ENCODE results near the gene NUAK2. TPM values are rescaled to one million over a fixed set of nuclear protein-coding genes. Genes with fewer than 3 reads are reported as not detected.

The NUAK2 gene
- total and polyA plus RNA-seq, 9 donors, result 1.2 to 53.2 (median 3.2) TPM

DNA sequence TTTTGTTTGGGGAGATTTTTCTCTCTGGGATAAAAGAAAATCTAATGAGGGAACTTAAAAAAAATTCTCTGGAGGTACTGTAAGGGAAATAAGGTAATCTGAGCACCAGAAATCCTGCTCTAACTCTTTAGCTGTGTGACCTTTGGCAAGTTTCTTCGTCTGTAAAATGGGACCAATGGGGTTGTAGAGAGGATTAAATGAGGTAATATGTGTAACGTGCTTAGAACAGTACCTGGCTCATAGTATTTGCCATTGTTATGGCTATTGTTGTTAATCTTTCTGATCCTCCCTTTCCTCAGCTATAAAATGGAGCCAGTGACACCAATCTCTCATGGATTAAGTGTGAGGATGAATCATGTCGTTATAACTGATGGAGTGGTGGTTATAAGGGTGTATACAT, 36.0 kb upstream of the NUAK2 start:
- no peak for TF ChIP-seq POLR2A (IDR thresholded peaks at IDR 0.05)
- TF ChIP-seq EP300 (IDR thresholded peaks at IDR 0.05), result no peak
- DNase-seq, result no peak
- Histone ChIP-seq H3K4me3 (no peak overlapping the region), H3K27ac (peak overlapping the region; percentile 42 to 84), H3K36me3 (no peaks in the 10 kb centered on the region), H3K27me3 (no peaks in the 10 kb centered on the region), H3K4me1 (ENCODE audit: insufficient read depth) (peaks cover 20% of the 10 kb centered on the region), H3K9me3 (no peaks in the 10 kb centered on the region)
- 33 to 47% (median 37%) methylated on average over 3 of the region's 3 CpGs for WGBS, 3 donors
- intact Hi-C loops (cut with DNase I), result loop anchor here in 3 of 4 donors (5.0 to 10.0 kb wide), 3 partner anchors 77 to 130 kb away; no protein-coding TSS in a partner anchor

DNA sequence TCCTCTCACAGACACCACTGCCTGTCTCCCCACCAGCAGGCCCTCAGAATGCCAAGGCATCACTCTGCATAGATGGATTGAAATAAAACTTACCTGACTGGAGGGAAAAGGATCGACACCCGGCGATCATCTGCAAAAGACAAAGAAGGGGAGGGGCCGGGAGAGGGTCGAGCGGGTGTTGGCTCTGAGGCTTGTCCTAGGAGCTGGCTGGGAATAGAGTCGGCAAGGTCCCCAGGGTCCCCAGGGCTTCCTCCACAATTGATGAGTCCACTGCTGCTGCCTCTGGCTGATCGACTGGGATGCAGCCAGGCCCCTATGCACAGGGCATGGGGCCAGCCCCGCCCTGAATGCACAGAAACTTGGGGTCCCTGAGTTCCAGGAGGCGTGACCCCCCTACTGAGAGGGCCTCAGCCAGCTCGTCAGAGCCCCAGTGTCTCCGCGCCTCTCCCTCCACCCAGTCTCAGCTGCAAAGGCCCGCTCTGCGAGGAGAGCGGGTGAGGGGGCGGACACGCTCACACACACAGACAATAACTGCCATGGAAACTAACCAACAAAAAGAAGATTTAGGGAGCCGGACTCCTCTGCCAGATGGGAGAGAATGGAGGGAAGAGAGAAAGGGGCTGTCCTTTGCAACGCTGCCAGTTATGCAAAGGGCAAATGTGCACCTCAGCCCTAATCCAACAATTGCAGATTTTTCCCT, 35.0 kb upstream of the NUAK2 start, which contains the start of gene KLHDC8A:
KLHDC8A (minus strand) TSS at position 483 of the 700 bp plus-strand sequence. CDS start 13,318 bp downstream, outside the sequence.
- H3K27ac ChIP-seq, result peak within 1 kb of the TSS; percentile 42 to 84
- H3K4me3 ChIP-seq, result peak within 1 kb of the TSS; percentile 46
- no peaks in the 10 kb centered on the region for H3K9me3 ChIP-seq
- no peaks in the 10 kb centered on the region for H3K27me3 ChIP-seq
- DNase-seq, result peak; percentile 76 to 81 (median 78)
- peaks cover 19% of the 10 kb centered on the region for H3K4me1 ChIP-seq (ENCODE audit: insufficient read depth)
- WGBS, 3 donors, result 5 to 18% (median 7%) methylated on average over 19 to 20 of the region's 20 CpGs
- no peaks in the 10 kb centered on the region for H3K36me3 ChIP-seq
- TF ChIP-seq POLR2A (IDR thresholded peaks at IDR 0.05), result peak; percentile 50
- no peak for TF ChIP-seq EP300 (IDR thresholded peaks at IDR 0.05)
- TF ChIP-seq, protein P1, sequence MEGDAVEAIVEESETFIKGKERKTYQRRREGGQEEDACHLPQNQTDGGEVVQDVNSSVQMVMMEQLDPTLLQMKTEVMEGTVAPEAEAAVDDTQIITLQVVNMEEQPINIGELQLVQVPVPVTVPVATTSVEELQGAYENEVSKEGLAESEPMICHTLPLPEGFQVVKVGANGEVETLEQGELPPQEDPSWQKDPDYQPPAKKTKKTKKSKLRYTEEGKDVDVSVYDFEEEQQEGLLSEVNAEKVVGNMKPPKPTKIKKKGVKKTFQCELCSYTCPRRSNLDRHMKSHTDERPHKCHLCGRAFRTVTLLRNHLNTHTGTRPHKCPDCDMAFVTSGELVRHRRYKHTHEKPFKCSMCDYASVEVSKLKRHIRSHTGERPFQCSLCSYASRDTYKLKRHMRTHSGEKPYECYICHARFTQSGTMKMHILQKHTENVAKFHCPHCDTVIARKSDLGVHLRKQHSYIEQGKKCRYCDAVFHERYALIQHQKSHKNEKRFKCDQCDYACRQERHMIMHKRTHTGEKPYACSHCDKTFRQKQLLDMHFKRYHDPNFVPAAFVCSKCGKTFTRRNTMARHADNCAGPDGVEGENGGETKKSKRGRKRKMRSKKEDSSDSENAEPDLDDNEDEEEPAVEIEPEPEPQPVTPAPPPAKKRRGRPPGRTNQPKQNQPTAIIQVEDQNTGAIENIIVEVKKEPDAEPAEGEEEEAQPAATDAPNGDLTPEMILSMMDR (IDR thresholded peaks at IDR 0.05), result no peak
- intact Hi-C loops (cut with DNase I), result loop anchor here in 3 of 4 donors (5.0 to 10.0 kb wide), 3 partner anchors 78 to 131 kb away; no protein-coding TSS in a partner anchor

DNA sequence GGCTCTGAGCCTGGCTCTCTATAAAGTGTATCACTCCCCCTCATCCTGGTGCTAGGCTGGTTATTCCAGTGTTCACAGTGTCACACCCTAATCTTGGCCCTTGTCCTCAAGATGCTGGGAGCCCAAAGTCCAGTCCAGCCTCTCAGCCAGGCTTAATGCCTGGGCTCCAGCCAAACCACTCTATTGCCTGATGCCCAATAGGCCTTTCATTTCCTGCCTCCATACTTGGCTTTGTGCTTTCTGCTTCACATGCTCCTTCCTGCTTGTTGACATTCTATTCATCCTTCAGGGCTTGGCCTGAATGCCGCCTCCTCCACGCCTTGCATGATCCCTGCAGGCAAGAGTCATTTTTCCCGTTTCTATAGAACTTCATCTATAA, 33.5 kb upstream of the NUAK2 start:
- 8 to 23% (median 14%) methylated on average over 3 of the region's 3 CpGs for WGBS, 3 donors
- Histone ChIP-seq H3K27me3 (no peaks in the 10 kb centered on the region), H3K9me3 (no peaks in the 10 kb centered on the region), H3K4me3 (peak overlapping the region; percentile 46), H3K4me1 (ENCODE audit: insufficient read depth) (peaks cover 10% of the 10 kb centered on the region), H3K36me3 (no peaks in the 10 kb centered on the region), H3K27ac (peak overlapping the region in 1 of 2 donors; percentile 84)
- peak in 2 of 5 donors; percentile 65 for DNase-seq
- TF ChIP-seq, protein P1 (IDR thresholded peaks at IDR 0.05), result no peak
- no peak for TF ChIP-seq POLR2A (IDR thresholded peaks at IDR 0.05)
- TF ChIP-seq EP300 (IDR thresholded peaks at IDR 0.05), result no peak
- intact Hi-C loops (cut with DNase I), result loop anchor here in 3 of 4 donors (5.0 to 10.0 kb wide), 3 partner anchors 80 to 132 kb away; no protein-coding TSS in a partner anchor

DNA sequence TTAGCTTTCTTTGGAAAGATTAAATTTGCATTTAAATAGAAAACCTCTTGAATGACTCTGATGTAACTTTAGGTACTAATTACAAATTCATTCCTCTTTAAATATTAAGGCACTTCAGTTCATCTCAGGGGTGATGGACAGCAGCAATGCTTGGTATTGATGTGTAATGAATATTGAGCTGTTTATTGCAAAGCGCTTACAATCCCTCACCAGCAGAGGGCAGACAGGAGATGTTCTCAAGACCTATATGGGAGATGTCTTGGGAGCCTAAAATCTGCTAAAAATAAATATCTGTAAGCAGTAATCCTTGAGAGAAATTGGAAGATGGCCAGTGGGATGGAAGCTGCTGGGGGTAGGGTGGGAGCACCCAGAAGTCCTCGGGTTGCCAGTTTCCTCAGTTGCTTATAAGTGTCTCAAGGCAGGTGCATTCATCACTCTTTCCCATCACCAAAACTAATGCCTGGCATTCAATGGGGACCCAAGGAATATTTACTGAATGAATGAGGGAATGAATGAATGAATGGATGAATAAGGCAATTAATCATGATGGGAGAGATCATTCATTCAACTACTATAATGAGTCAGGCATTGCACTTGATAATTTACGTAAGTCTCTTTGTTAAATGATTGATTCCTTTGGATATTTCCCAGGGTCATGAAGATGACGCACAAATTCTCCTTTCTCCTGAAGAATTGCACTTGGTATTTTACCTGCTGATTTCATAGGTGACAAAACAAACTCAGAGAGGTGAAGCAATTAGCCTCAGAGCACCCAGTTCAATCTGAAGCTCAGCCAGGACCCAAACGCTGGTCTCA, 32.9 kb upstream of the NUAK2 start:
- H3K36me3 ChIP-seq, result no peaks in the 10 kb centered on the region
- no peaks in the 10 kb centered on the region for H3K27me3 ChIP-seq
- peak overlapping the region in 1 of 2 donors; percentile 84 for H3K27ac ChIP-seq
- 11 to 16% (median 12%) methylated on average over 5 of the region's 5 CpGs for WGBS, 3 donors
- peak in 3 of 5 donors; percentile 63 to 81 (median 77) for DNase-seq
- intact Hi-C loops (cut with DNase I), result loop anchor here in 3 of 4 donors (5.0 to 10.0 kb wide), 4 partner anchors 33 to 133 kb away; no protein-coding TSS in a partner anchor
- peak overlapping the region; percentile 46 for H3K4me3 ChIP-seq
- TF ChIP-seq, protein P1 (IDR thresholded peaks at IDR 0.05), result peak; percentile 70 to 88 (median 86)
- TF ChIP-seq POLR2A (IDR thresholded peaks at IDR 0.05), result no peak
- peaks cover 9% of the 10 kb centered on the region for H3K4me1 ChIP-seq (ENCODE audit: insufficient read depth)
- no peaks in the 10 kb centered on the region for H3K9me3 ChIP-seq

Data from ovary (tissue), 9 donors.